GM04503 (cell line): ENCODE measurements around the gene CUL2.
"Not testable (repeated sequence)": the region's sequence is repeated elsewhere in the genome, so short reads cannot be mapped to it uniquely, and the experiment has no call there.

Experiments
- DNase-seq: peaks from one replicate; pipeline ENCODE4 v3.0.0-alpha.2; 2012; ENCODE audit warnings: low read depth

CUL2 gene

GRCh38 chr10:34979938-34980337, 110.2 kb downstream of the CUL2 start:
- no peak for DNase-seq

- no peak for DNase-seq
Observed at GRCh38 chr10:34978080-34978479, 112.1 kb downstream of the CUL2 start.

GRCh38 chr10:34976380-34976910, 113.7 kb downstream of the CUL2 start:
- DNase-seq, result not testable (repeated sequence)

- not testable (repeated sequence) for DNase-seq
Observed at GRCh38 chr10:34974364-34975065, 115.6 kb downstream of the CUL2 start.

GRCh38 chr10:34973757-34974156, 116.4 kb downstream of the CUL2 start:
- DNase-seq, result not testable (repeated sequence)

GRCh38 chr10:34973121-34973520, 117.0 kb downstream of the CUL2 start:
- DNase-seq, result not testable (repeated sequence)

- DNase-seq, result not testable (repeated sequence)
Observed at GRCh38 chr10:34972591-34972990, 117.5 kb downstream of the CUL2 start.

- not testable (repeated sequence) for DNase-seq
Observed at GRCh38 chr10:34971606-34972334, 118.4 kb downstream of the CUL2 start.

GRCh38 chr10:34969171-34969570, 121.0 kb downstream of the CUL2 start:
- DNase-seq, result no peak

- DNase-seq, result peak; percentile 85
Observed at GRCh38 chr10:34967335-34967880, 122.7 kb downstream of the CUL2 start.

GRCh38 chr10:34966451-34966850, 123.7 kb downstream of the CUL2 start:
- DNase-seq, result no peak

- DNase-seq, result no peak
Observed at GRCh38 chr10:34966040-34966439, 124.1 kb downstream of the CUL2 start.

- no peak for DNase-seq
Observed at GRCh38 chr10:34964166-34964800, 125.9 kb downstream of the CUL2 start.

- no peak for DNase-seq
Observed at GRCh38 chr10:34962866-34963265, 127.3 kb downstream of the CUL2 start.

GRCh38 chr10:34960983-34961382, 129.2 kb downstream of the CUL2 start:
- DNase-seq, result no peak

- DNase-seq, result no peak
Observed at GRCh38 chr10:34959786-34960185, 130.4 kb downstream of the CUL2 start.

GRCh38 chr10:34959321-34959720, 130.8 kb downstream of the CUL2 start:
- DNase-seq, result no peak
